IMR-90 (cell line): Measurements from ENCODE around the gene SRPK2. TPM values are rescaled to one million over a fixed set of nuclear protein-coding genes. Genes with fewer than 3 reads are reported as not detected.

Experiments
- ATAC-seq: fragments of 200-7000 bp; cut with Tn5 transposase; 2 replicates; pipeline ENCODE4 v1.9.1; 2020; ENCODE audit warnings: low read depth, mild to moderate bottlenecking, moderate library complexity
- BruUV-seq: library from RNA; stranded (reverse); fragments of 400-500 nt; replicated peaks from 2 replicates; lab custom pipeline; 2021; lab: Mats Ljungman, UMichigan
- CTCF ChIA-PET: fragments of 300-600 bp; formaldehyde crosslinking; extraction: SDS; loops from one replicate; lab custom pipeline; 2021; ENCODE audit warnings: antibody characterized with exemption; lab: Yijun Ruan, JAX
- POLR2A ChIA-PET: fragments of 300-600 bp; sonication (Branson Sonifier 250); formaldehyde crosslinking; loops from one replicate; lab custom pipeline; 2022; ENCODE audit warnings: antibody characterized with exemption; ENCODE audit not compliant: unreplicated experiment; lab: Charles Lee
- DNase-seq: peaks from one replicate; pipeline ENCODE4 v3.0.0; 2013
- H2AFZ ChIP-seq: replicated peaks from 2 replicates; pipeline ENCODE3; 2013; ENCODE audit warnings: low read length, mild to moderate bottlenecking; ENCODE audit not compliant: poor library complexity
- H2AK5ac ChIP-seq: 2 replicates; pipeline ENCODE4 v1.6.1; 2013; ENCODE audit warnings: low read depth, low read length, inconsistent platforms
- H2AK9ac ChIP-seq: replicated peaks from 2 replicates; pipeline ENCODE3; 2013; ENCODE audit warnings: mild to moderate bottlenecking, low read depth, low read length, moderate library complexity; ENCODE audit not compliant: poor library complexity
- H2BK120ac ChIP-seq: 2 replicates; pipeline ENCODE4 v1.6.1; 2013; ENCODE audit warnings: low read depth, low read length, inconsistent platforms
- H2BK15ac ChIP-seq: 3 replicates; pipeline ENCODE4 v1.6.1; 2013; ENCODE audit warnings: low read depth, low read length, inconsistent platforms
- H2BK20ac ChIP-seq: 2 replicates; pipeline ENCODE4 v1.6.1; 2013; ENCODE audit warnings: low read depth, mild to moderate bottlenecking, inconsistent platforms, low read length, moderate library complexity
- H2BK5ac ChIP-seq: 2 replicates; pipeline ENCODE4 v1.6.1; 2013; ENCODE audit warnings: mild to moderate bottlenecking, low read depth, low read length, inconsistent platforms; ENCODE audit not compliant: poor library complexity, severe bottlenecking
- H3K14ac ChIP-seq: replicated peaks from 2 replicates; pipeline ENCODE4 v1.6.1; 2013; ENCODE audit warnings: low read depth, low read length, inconsistent platforms
- H3K18ac ChIP-seq: 2 replicates; pipeline ENCODE4 v1.6.1; 2013; ENCODE audit warnings: low read depth, low read length, control low read depth
- H3K23ac ChIP-seq: 2 replicates; pipeline ENCODE4 v1.6.1; 2013; ENCODE audit warnings: low read depth, low read length, inconsistent platforms
- H3K27ac ChIP-seq: 2 replicates; pipeline ENCODE4 v1.5.1; 2013; ENCODE audit warnings: mild to moderate bottlenecking, control low read depth, low read length; ENCODE audit not compliant: insufficient read depth
- H3K27me3 ChIP-seq: 2 replicates; pipeline ENCODE4 v1.6.1; 2013; ENCODE audit warnings: low read length; ENCODE audit not compliant: control insufficient read depth, insufficient read depth
- H3K36me3 ChIP-seq: 2 replicates; pipeline ENCODE4 v1.6.1; 2013; ENCODE audit warnings: low read length, mixed read lengths; ENCODE audit not compliant: control insufficient read depth, insufficient read depth
- H3K4ac ChIP-seq: 2 replicates; pipeline ENCODE4 v1.6.1; 2013; ENCODE audit warnings: low read depth, low read length, inconsistent platforms
- H3K4me1 ChIP-seq: 2 replicates; pipeline ENCODE4 v1.6.1; 2013; ENCODE audit warnings: low read length, mixed read lengths; ENCODE audit not compliant: control insufficient read depth, insufficient read depth
- H3K4me2 ChIP-seq: 2 replicates; pipeline ENCODE4 v1.6.1; 2013; ENCODE audit warnings: low read depth, mild to moderate bottlenecking, control low read depth, low read length, moderate library complexity
- H3K4me3 ChIP-seq: 2 replicates; pipeline ENCODE4 v1.5.1; 2013; ENCODE audit warnings: low read depth, mild to moderate bottlenecking, control low read depth, low read length, moderate library complexity; ENCODE audit not compliant: insufficient read depth
- H3K56ac ChIP-seq: 2 replicates; pipeline ENCODE4 v1.6.1; 2013; ENCODE audit warnings: low read length, inconsistent platforms; ENCODE audit not compliant: insufficient read depth; ENCODE audit errors: extremely low read depth
- H3K79me1 ChIP-seq, 2 experiments: 2 replicates each; pipeline ENCODE4 v1.6.1; 2013; ENCODE audit warnings: low read length in 2 of 2, inconsistent platforms in 1 of 2, low read depth in 1 of 2
- H3K9ac ChIP-seq: 2 replicates; pipeline ENCODE4 v1.6.1; 2013; ENCODE audit warnings: low read depth, low read length, control low read depth
- H3K9me1 ChIP-seq: 2 replicates; pipeline ENCODE4 v1.6.1; 2013; ENCODE audit warnings: low read length, inconsistent platforms; ENCODE audit not compliant: insufficient read depth
- H3K9me3 ChIP-seq: 2 replicates; pipeline ENCODE4 v1.6.1; 2013; ENCODE audit warnings: low read length; ENCODE audit not compliant: control insufficient read depth, insufficient read depth
- H4K20me1 ChIP-seq: 2 replicates; pipeline ENCODE4 v1.6.1; 2013; ENCODE audit warnings: low read length, inconsistent platforms; ENCODE audit not compliant: insufficient read depth
- H4K5ac ChIP-seq: 2 replicates; pipeline ENCODE4 v1.6.1; 2013; ENCODE audit warnings: mild to moderate bottlenecking, low read depth, low read length, control low read depth
- H4K8ac ChIP-seq, 2 experiments: 2 replicates each; pipeline ENCODE4 v1.6.1; 2013; ENCODE audit warnings: low read depth in 2 of 2, low read length in 2 of 2, control low read depth in 1 of 2, inconsistent platforms in 1 of 2
- H4K91ac ChIP-seq: 2 replicates; pipeline ENCODE4 v1.6.1; 2013; ENCODE audit warnings: low read depth, low read length, inconsistent platforms; ENCODE audit not compliant: insufficient read depth
- BHLHE40 ChIP-seq: fragments of 150-350 bp; IDR thresholded peaks from 2 replicates; pipeline ENCODE4 v1.6.1; 2016; ENCODE audit warnings: mild to moderate bottlenecking, low read depth, low read length
- CEBPB ChIP-seq: IDR thresholded peaks from 2 replicates; pipeline ENCODE4 v1.6.1; 2012; ENCODE audit warnings: low read depth, low read length, improper control_type of control experiment
- CHD1 ChIP-seq: IDR thresholded peaks from 2 replicates; pipeline ENCODE4 v1.6.1; 2012; ENCODE audit warnings: low read depth, low read length, improper control_type of control experiment
- CTCF ChIP-seq: conservative IDR thresholded peaks from 2 replicates; pipeline ENCODE4 v1.5.1; 2012; ENCODE audit warnings: mild to moderate bottlenecking, low read depth, low read length, improper control_type of control experiment
- ELK1 ChIP-seq: fragments of 150-350 bp; IDR thresholded peaks from 2 replicates; pipeline ENCODE4 v1.6.1; 2016; ENCODE audit warnings: low read depth, mild to moderate bottlenecking, low read length, moderate library complexity, borderline replicate concordance
- FOS ChIP-seq: fragments of 150-350 bp; IDR thresholded peaks from 2 replicates; pipeline ENCODE4 v1.6.1; 2016; ENCODE audit warnings: low read depth, low read length
- MAFK ChIP-seq: IDR thresholded peaks from 2 replicates; pipeline ENCODE4 v1.6.1; 2012; ENCODE audit warnings: low read depth, low read length, improper control_type of control experiment
- MAZ ChIP-seq: IDR thresholded peaks from 2 replicates; pipeline ENCODE4 v1.6.1; 2012; ENCODE audit warnings: low read depth, mild to moderate bottlenecking, low read length, improper control_type of control experiment, moderate library complexity, borderline replicate concordance
- MXI1 ChIP-seq: IDR thresholded peaks from 2 replicates; pipeline ENCODE4 v1.6.1; 2012; ENCODE audit warnings: low read depth, mild to moderate bottlenecking, low read length, moderate library complexity, borderline replicate concordance
- NFE2L2 ChIP-seq: fragments of 150-350 bp; IDR thresholded peaks from 2 replicates; pipeline ENCODE4 v1.6.1; 2016; ENCODE audit warnings: low read depth, mild to moderate bottlenecking, low read length
- POLR2A ChIP-seq: IDR thresholded peaks from 2 replicates; pipeline ENCODE4 v1.6.1; 2012; ENCODE audit warnings: mild to moderate bottlenecking, low read depth, low read length
- RAD21 ChIP-seq: IDR thresholded peaks from 2 replicates; pipeline ENCODE4 v1.6.1; 2012; ENCODE audit warnings: low read length, improper control_type of control experiment
- RCOR1 ChIP-seq: IDR thresholded peaks from 2 replicates; pipeline ENCODE4 v1.6.1; 2012; ENCODE audit warnings: mild to moderate bottlenecking, low read length, improper control_type of control experiment; ENCODE audit not compliant: insufficient replicate concordance
- RFX5 ChIP-seq: IDR thresholded peaks from 2 replicates; pipeline ENCODE4 v1.8.0; 2012; ENCODE audit warnings: low read depth, mild to moderate bottlenecking, low read length, moderate library complexity
- SMC3 ChIP-seq: fragments of 150-350 bp; IDR thresholded peaks from 2 replicates; pipeline ENCODE4 v1.6.1; 2016; ENCODE audit warnings: low read depth, mild to moderate bottlenecking, antibody characterized with exemption, low read length, moderate library complexity
- WGBS, 2 experiments: methylation state at CpG; one replicate each; pipeline versions ENCODE4 v1.1.5 to v1.1.7; 2013; ENCODE audit warnings: missing lambda C conversion rate in 2 of 2; ENCODE audit not compliant: insufficient read length in 1 of 2; ENCODE audit errors: extremely low coverage in 2 of 2; 5-methylcytosine and 5-hydroxymethylcytosine counted together
- dilution Hi-C: fragments of 300-500 bp; cut with HindIII; formaldehyde crosslinking; loops from one replicate; pipeline ENCODE4 v1.14.3; 2018; ENCODE audit warnings: low sequenced_read_pairs; ENCODE audit not compliant: unreplicated experiment
- in situ Hi-C: fragments of 300-500 bp; cut with MboI; formaldehyde crosslinking; loops from 3 replicates; pipeline ENCODE4 v1.14.3; 2019; ENCODE audit warnings: low sequenced_read_pairs, inconsistent platforms, mixed read lengths
- intact Hi-C: fragments of 100-400 bp; cut with micrococcal nuclease; formaldehyde crosslinking; loops from 2 replicates; pipeline ENCODE4 v1.10.0; 2022
- polyA plus RNA-seq, 3 experiments: library from polyadenylated mRNA; depleted of rRNA; stranded (reverse); fragments of >200 nt; gene quantifications; 2 replicates each; pipeline ENCODE4 v1.2.3, GENCODE V29; 2012; ENCODE audit warnings: low replicate concordance in 1 of 3
- total RNA-seq: library from RNA; depleted of rRNA; stranded (reverse); fragments of >200 nt; gene quantifications from 2 replicates; pipeline ENCODE4 v1.2.3, GENCODE V29; 2012
- TF ChIP-seq, protein P1 (sequence below): fragments of 150-350 bp; IDR thresholded peaks from 2 replicates; pipeline ENCODE4 v1.6.1; 2017; ENCODE audit warnings: mild to moderate bottlenecking, antibody characterized with exemption, low read length, low read depth

Gene SRPK2
- total and polyA plus RNA-seq, 2 of the 4 experiments (the other 2 are of a cell fraction): 13.2 to 33.0 TPM

DNA sequence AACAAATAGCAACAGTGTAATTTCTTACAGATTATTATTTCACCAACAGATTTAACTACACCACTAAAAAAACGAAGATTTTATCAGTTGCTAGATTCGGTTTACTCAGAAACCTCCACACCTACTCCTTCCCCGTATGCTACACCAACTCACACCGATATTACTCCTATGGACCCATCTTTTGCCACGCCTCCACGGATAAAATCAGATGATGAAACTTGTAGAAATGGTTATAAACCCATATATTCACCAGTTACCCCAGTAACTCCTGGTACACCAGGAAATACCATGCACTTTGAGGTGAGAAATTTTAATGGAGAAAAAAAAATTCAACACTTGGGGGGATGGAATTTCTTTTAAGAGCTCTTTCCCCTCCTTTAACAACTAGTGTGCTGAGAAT lies 282.2 kb downstream of the SRPK2 start:
- Histone ChIP-seq H2BK15ac (no peak overlapping the region), H4K8ac (no peak overlapping the region), H3K18ac (no peak overlapping the region), H3K4me3 (no peak overlapping the region), H4K5ac (no peak overlapping the region), H2AFZ (no peak overlapping the region), H2AK9ac (no peak overlapping the region), H3K36me3 (peaks cover 51% of the 10 kb centered on the region), H2AK5ac (no peak overlapping the region), H3K27me3 (no peaks in the 10 kb centered on the region), H3K27ac (no peak overlapping the region), H3K9me3 (no peaks in the 10 kb centered on the region), H3K4ac (no peak overlapping the region), H2BK120ac (no peak overlapping the region), H2BK5ac (no peak overlapping the region), H3K23ac (no peak overlapping the region), H3K9me1 (peaks cover 3% of the 10 kb centered on the region; the same call in 1 of the 2 replicates), H3K56ac (no peak overlapping the region), H3K79me1 (peaks cover 22 to 34% of the 10 kb centered on the region in 2 experiments), H3K14ac (no peak overlapping the region), H3K9ac (no peak overlapping the region), H3K4me1 (peaks cover 3% of the 10 kb centered on the region), H2BK20ac (no peak overlapping the region), H4K20me1 (peaks cover 8% of the 10 kb centered on the region), H3K4me2 (no peak overlapping the region), H4K91ac (no peak overlapping the region)
- CTCF ChIA-PET: no interaction called here
- DNase-seq (no peak), ATAC-seq (no peak)
- BruUV-seq: no TSS peak
- POLR2A ChIA-PET: no interaction called here
- dilution Hi-C loops (no loop called here), intact Hi-C loops (loop anchor here (2.0 kb wide), 1 partner anchor 20 kb away; no protein-coding TSS in a partner anchor), in situ Hi-C loops (no loop called here)
- TF ChIP-seq RFX5 (no peak), CEBPB (no peak), RCOR1 (no peak), NFE2L2 (no peak), ELK1 (no peak), BHLHE40 (no peak), SMC3 (no peak), RAD21 (no peak), MAFK (no peak), MAZ (no peak), CHD1 (no peak), CTCF (no peak), MXI1 (no peak), POLR2A (no peak), FOS (no peak)
- TF ChIP-seq, protein P1, sequence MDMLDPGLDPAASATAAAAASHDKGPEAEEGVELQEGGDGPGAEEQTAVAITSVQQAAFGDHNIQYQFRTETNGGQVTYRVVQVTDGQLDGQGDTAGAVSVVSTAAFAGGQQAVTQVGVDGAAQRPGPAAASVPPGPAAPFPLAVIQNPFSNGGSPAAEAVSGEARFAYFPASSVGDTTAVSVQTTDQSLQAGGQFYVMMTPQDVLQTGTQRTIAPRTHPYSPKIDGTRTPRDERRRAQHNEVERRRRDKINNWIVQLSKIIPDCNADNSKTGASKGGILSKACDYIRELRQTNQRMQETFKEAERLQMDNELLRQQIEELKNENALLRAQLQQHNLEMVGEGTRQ: no peak
- WGBS, 2 experiments: 92% methylated on average over 2 of the region's 6 CpGs; no CpG with 5 or more reads in 1 of the 2 experiments
